ENCODE results near the gene FBXO46. TPM values are rescaled to one million over a fixed set of nuclear protein-coding genes. Genes with fewer than 3 reads are reported as not detected.

Gene FBXO46
- total and polyA plus RNA-seq, 12 donors: 5.2 to 13.5 (median 9.1) TPM

DNA sequence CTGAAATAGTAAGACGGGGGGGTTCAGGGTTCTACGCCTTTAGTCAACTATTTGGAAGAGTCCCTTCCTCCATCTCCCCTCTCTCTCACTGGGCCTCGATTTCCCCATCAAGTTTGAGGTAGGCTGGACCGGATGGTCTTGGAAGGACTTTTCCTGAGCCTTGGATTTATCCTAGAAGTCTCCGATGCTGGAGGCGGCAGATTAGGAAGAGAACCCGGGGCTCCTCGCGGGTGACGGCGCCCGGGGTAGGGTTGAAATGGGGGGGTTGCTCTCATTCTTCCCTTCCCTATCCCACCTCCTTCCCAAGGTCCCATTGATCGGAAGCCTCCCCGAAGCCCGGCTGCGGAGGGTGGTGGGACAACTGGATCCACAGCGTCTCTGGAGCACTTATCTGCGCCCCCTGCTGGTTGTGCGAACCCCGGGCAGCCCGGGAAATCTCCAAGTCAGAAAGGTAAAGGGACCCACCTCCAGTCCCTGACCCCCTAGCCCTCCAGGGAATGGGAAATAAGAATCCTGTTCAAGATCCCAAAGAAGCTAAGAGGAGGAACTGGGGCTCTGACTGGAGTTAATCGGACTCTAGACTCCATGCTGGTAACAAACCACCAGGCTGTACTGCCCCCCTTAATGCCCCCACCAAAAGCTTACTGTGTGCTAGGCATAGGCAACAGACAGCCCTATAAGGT lies 37.4 kb downstream of the FBXO46 start:
- peak overlapping the region in 9 of 10 donors; percentile 74 to 94 (median 89) for H3K27ac ChIP-seq
- TF ChIP-seq CTCF (IDR thresholded peaks at IDR 0.05): peak; percentile 70 to 94 (median 89)
- 1% methylated on average over 22 of the region's 22 CpGs for WGBS, 2 donors
- peaks cover 0 to 34% (median 2%) of the 10 kb centered on the region in 9 donors for H3K36me3 ChIP-seq
- peak in 4 of 8 donors; percentile 2 to 23 (median 19) for ATAC-seq
- H3K9me3 ChIP-seq: no peaks in the 10 kb centered on the region
- intact Hi-C loops (cut with DNase I): loop anchor here in 4 of 10 donors (2.0 to 5.0 kb wide), 3 partner anchors 38 to 78 kb away; partner anchors contain the start of genes SIX5 (in 2 of the 4) and FBXO46 (in 1 of the 4)
- no peaks in the 10 kb centered on the region for H3K27me3 ChIP-seq
- peak overlapping the region; percentile 65 to 96 (median 72) for H3K4me3 ChIP-seq
- peaks cover 2 to 18% (median 15%) of the 10 kb centered on the region in 9 donors for H3K4me1 ChIP-seq
- DNase-seq: peak; percentile 81 to 83

DNA sequence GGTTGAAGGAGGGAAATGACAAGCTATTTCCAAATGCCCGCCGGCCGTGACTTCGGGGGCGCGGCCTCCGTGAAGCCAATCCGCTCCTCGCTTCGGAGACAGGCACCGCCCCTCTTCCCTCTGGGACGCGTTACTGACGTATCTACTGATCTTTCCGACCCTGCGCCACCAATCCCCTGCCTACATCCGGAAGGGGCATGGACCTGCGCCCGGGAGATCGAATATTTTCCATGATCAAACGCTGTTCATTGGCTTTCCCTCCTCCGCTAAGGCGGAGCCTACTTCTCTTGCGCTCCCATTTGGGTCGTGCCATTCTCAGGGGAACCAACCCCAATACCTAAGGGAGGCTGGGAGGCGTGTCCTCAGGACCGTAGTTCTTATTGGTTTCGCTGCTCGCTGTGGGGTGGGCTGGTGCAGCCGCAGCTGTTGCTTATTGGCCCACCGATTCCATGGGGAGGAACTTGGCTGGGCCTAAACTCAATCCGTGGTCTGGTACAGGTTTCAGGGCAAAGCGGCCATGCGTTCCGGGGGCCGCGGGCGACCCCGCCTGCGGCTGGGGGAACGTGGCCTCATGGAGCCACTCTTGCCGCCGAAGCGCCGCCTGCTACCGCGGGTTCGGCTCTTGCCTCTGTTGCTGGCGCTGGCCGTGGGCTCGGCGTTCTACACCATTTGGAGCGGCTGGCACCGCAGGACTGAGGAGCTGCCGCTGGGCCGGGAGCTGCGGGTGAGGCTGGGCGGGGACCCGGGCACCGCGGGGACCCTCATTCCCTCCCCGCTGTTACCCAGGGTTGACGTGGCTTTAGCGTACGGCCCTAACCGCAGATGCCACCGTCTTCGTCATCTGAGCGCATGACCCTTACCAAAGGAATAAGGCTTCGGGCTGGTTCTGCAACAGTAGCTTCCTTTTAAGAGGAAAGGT lies 38.2 kb downstream of the FBXO46 start, which contains the start of gene QPCTL:
Gene QPCTL (plus strand): TSS at position 480 of the 919 bp plus-strand sequence. CDS start 38 bp downstream, at position 518.
- Histone ChIP-seq H3K27ac (peak within 1 kb of the TSS; percentile 28 to 94 (median 87)), H3K27me3 (no peaks in the 10 kb centered on the region), H3K4me3 (peak within 1 kb of the TSS; percentile 65 to 96 (median 72)), H3K9me3 (no peaks in the 10 kb centered on the region), H3K36me3 (peaks cover 0 to 36% (median 10%) of the 10 kb centered on the region in 9 donors), H3K4me1 (peaks cover 2 to 18% (median 15%) of the 10 kb centered on the region in 9 donors)
- peak; percentile 92 to 97 (median 95) for ATAC-seq
- DNase-seq: peak; percentile 95 to 97
- WGBS, 2 donors: 0 to 1% methylated on average over 67 to 70 of the region's 70 CpGs
- intact Hi-C loops (cut with DNase I): loop anchor here in 6 of 10 donors (1.0 to 5.0 kb wide), 4 partner anchors 25 to 78 kb away; partner anchors contain the start of genes SIX5 (in 2 of the 6) and FBXO46 (in 1 of the 6)
- TF ChIP-seq CTCF (IDR thresholded peaks at IDR 0.05): no peak

DNA sequence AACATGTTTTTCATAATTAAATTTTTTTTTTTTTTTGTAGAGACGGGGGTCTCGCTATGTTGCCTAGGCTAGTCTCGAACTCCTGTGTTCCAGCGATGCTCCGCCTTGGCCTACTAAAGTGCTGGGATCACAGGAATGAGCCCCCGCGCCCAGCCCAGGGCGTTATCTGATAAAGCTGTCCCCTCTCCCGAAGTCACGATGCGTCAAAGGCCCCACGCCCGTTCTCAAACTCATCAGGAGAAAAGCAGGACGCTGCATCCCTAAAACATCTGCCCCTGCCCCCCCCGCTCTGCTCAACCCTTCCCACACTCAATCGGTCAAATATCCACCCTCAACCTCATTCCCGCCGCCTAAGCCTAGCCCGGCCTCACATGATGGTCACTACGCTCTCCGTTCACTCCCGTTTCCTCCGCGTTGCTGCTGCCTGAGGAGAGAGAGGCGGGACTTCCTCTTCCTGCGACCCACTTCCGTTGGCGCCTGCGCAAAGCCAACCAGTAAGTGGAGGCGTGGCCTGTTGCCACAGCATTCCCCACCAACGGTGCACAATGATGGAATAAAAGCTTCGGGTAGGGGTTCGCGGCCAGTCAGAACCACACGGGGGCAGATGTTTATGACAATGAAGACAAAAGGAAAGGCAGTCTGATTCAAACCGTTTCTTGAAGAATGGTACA lies 39.0 kb downstream of the FBXO46 start, which contains the start of gene SNRPD2:
Gene SNRPD2 (minus strand): TSS at position 438 of the 671 bp plus-strand sequence. CDS start 65 bp downstream, at position 373.
- H3K4me1 ChIP-seq: peaks cover 2 to 18% (median 15%) of the 10 kb centered on the region in 9 donors
- DNase-seq: peak; percentile 92 to 93
- peak within 1 kb of the TSS; percentile 65 to 96 (median 72) for H3K4me3 ChIP-seq
- H3K36me3 ChIP-seq: peaks cover 0 to 39% (median 18%) of the 10 kb centered on the region in 9 donors
- H3K9me3 ChIP-seq: no peaks in the 10 kb centered on the region
- peak in 2 of 9 donors; percentile 14 to 26 for TF ChIP-seq CTCF (IDR thresholded peaks at IDR 0.05)
- 0% methylated on average over 35 to 36 of the region's 36 CpGs for WGBS, 2 donors
- peak within 1 kb of the TSS; percentile 28 to 94 (median 87) for H3K27ac ChIP-seq
- H3K27me3 ChIP-seq: no peaks in the 10 kb centered on the region
- intact Hi-C loops (cut with DNase I): loop anchor here in 6 of 10 donors (1.0 to 5.0 kb wide), 4 partner anchors 26 to 79 kb away; partner anchors contain the start of genes SIX5 (in 2 of the 6) and FBXO46 (in 1 of the 6)
- peak; percentile 81 to 95 (median 88) for ATAC-seq

Measured in heart right ventricle (tissue), 16 donors.